Chondrocyte (in vitro differentiated cells): ENCODE results near the gene KMT2E. TPM values are rescaled to one million over a fixed set of nuclear protein-coding genes. Genes with fewer than 3 reads are reported as not detected.

Source experiments
- DNase-seq: peaks from one replicate; pipeline ENCODE4 v3.0.0; 2021; ENCODE audit warnings: mixed read lengths, low spot score
- H3K27ac Mint-ChIP-seq: one replicate; pipeline ENCODE4 v1.8.0; 2021; ENCODE audit warnings: mild to moderate bottlenecking, moderate library complexity, mixed read lengths; ENCODE audit not compliant: unreplicated experiment
- H3K27me3 Mint-ChIP-seq: 2 replicates; pipeline ENCODE4 v1.8.0; 2021; ENCODE audit warnings: low read depth, mixed read lengths
- H3K36me3 Mint-ChIP-seq: 2 replicates; pipeline ENCODE4 v1.8.0; 2021; ENCODE audit warnings: low read depth, mixed read lengths
- H3K4me1 Mint-ChIP-seq: 2 replicates; pipeline ENCODE4 v1.8.0; 2021; ENCODE audit warnings: low read depth, mild to moderate bottlenecking, mixed read lengths
- H3K4me3 Mint-ChIP-seq: one replicate; pipeline ENCODE4 v1.8.0; 2021; ENCODE audit warnings: mild to moderate bottlenecking, moderate library complexity, mixed read lengths; ENCODE audit not compliant: unreplicated experiment
- H3K9me3 Mint-ChIP-seq: 2 replicates; pipeline ENCODE4 v1.8.0; 2021; ENCODE audit warnings: low read depth, mixed read lengths
- total RNA-seq: library from RNA; stranded (reverse); gene quantifications from 3 replicates; pipeline ENCODE4 v1.2.1, GENCODE V29; 2021
- TF ChIP-seq, protein P1 (sequence below): fragments of 200-600 bp; sonication (generic); IDR thresholded peaks from 2 replicates; pipeline ENCODE4 v1.5.0; 2021; ENCODE audit warnings: antibody characterized with exemption, mild to moderate bottlenecking, moderate library complexity

The KMT2E gene
- total RNA-seq, 1 donor from 2014 or later, result 63.1 TPM

DNA sequence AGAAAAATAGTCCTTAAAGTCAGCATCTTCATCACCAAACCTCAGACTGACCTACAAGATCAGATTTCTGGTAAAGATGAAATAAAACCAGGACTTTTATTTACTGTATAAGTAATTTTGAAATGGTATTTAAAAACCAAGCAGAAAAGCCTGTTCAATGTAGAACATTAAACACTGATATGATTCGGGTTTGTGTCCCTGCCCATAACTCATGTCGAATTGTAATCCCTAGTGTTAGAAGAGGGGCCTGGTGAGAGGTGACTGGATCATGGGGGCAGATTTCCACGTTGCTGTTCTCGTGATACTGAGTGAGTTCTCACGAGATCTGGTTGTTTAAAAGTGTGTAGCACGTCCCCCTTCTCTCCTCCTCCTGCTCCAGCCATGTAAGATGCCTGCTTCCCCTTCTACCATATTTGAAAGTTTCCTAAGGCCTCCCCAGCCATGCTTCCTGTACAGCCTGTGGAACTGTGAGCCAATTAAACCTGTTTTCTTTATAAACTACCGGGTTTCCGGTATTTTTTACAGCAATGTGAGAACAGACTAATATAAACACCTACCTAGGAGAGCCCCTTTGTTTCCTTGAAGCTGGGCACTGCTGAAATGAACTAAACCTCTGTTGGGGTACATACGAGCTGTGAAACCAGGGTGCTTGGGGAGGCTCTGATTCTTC lies 120.1 kb downstream of the KMT2E start:
- Mint-ChIP-seq H3K27ac (no peak overlapping the region), H3K36me3 (peaks cover 12% of the 10 kb centered on the region), H3K27me3 (no peaks in the 10 kb centered on the region), H3K9me3 (no peaks in the 10 kb centered on the region), H3K4me3 (no peak overlapping the region), H3K4me1 (peaks cover 3% of the 10 kb centered on the region)
- TF ChIP-seq, protein P1, sequence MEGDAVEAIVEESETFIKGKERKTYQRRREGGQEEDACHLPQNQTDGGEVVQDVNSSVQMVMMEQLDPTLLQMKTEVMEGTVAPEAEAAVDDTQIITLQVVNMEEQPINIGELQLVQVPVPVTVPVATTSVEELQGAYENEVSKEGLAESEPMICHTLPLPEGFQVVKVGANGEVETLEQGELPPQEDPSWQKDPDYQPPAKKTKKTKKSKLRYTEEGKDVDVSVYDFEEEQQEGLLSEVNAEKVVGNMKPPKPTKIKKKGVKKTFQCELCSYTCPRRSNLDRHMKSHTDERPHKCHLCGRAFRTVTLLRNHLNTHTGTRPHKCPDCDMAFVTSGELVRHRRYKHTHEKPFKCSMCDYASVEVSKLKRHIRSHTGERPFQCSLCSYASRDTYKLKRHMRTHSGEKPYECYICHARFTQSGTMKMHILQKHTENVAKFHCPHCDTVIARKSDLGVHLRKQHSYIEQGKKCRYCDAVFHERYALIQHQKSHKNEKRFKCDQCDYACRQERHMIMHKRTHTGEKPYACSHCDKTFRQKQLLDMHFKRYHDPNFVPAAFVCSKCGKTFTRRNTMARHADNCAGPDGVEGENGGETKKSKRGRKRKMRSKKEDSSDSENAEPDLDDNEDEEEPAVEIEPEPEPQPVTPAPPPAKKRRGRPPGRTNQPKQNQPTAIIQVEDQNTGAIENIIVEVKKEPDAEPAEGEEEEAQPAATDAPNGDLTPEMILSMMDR, result no peak
- DNase-seq, result no peak

DNA sequence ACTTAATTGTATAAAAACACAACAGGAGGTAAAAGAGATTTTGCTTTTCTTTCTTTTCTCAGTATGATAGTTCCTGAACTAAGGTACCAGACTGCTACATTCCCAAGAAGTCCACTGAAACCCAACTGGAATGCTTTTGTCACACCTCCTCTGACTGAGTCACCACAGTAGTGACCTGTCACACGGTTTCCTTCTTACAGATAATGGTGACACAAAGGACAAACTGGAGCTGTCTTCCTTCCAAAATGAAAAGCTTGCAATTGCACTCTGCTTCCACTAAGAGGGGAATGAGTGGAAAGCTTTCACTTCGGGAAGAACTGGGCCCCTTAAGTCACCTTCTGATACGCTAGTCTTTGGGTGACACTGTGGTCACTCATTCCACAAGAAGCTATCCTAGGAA lies 122.2 kb downstream of the KMT2E start:
- Mint-ChIP-seq H3K36me3 (peaks cover 14% of the 10 kb centered on the region), H3K4me3 (no peak overlapping the region)

DNA sequence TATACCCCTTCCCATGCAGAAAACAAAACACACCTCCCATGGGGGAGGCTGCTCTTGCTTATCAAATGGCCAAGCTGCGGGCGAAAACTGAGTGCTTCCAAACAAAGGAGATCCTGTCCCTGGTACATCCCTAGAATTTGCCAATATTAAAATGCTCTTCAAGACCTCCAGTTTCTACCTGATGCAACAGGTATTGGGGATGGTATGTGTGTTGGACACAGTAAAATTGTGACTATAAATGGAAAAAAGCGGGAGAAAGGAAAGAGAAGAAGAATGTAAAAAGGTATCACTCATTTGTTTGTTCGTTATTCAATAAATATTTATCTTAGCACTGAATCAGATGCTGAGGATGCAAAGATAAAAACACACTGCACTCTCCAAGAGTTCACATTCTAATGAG lies 123.9 kb downstream of the KMT2E start:
- DNase-seq, result no peak
- no peaks in the 10 kb centered on the region for H3K27me3 Mint-ChIP-seq
- no peak overlapping the region for H3K4me3 Mint-ChIP-seq
- TF ChIP-seq, protein P1, result no peak
- no peak overlapping the region for H3K27ac Mint-ChIP-seq
- peaks cover 3% of the 10 kb centered on the region for H3K4me1 Mint-ChIP-seq
- H3K36me3 Mint-ChIP-seq, result peaks cover 20% of the 10 kb centered on the region
- no peaks in the 10 kb centered on the region for H3K9me3 Mint-ChIP-seq

More for the DNA sequence above, 122.2 kb downstream of the KMT2E start:
- no peaks in the 10 kb centered on the region for H3K9me3 Mint-ChIP-seq
- no peaks in the 10 kb centered on the region for H3K27me3 Mint-ChIP-seq
- H3K27ac Mint-ChIP-seq, result no peak overlapping the region
- DNase-seq, result no peak
- TF ChIP-seq, protein P1, result peak; percentile 33
- H3K4me1 Mint-ChIP-seq, result peaks cover 3% of the 10 kb centered on the region

DNA sequence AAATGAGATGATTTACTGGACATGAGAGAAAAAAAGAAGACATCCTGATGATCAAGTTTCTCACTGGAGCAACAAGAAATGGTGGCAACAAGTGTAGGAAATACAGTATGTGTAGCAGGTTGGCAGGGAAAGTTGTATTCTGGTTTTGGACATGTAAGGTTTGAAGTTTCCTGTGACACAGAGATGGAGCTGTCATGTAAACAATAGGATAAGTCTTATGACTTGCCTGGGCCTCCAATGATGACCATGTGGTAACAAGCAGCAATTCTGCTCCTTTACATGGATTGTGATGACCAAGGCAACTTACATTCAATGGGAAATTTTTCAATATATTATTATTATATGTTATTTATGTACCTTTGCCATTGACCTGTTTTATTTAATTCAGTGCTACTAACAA lies 125.4 kb downstream of the KMT2E start:
- H3K9me3 Mint-ChIP-seq, result no peaks in the 10 kb centered on the region
- H3K4me1 Mint-ChIP-seq, result no peaks in the 10 kb centered on the region
- DNase-seq, result no peak
- no peaks in the 10 kb centered on the region for H3K27me3 Mint-ChIP-seq
- H3K27ac Mint-ChIP-seq, result no peak overlapping the region
- peaks cover 18% of the 10 kb centered on the region for H3K36me3 Mint-ChIP-seq
- TF ChIP-seq, protein P1, result no peak
- H3K4me3 Mint-ChIP-seq, result no peak overlapping the region

DNA sequence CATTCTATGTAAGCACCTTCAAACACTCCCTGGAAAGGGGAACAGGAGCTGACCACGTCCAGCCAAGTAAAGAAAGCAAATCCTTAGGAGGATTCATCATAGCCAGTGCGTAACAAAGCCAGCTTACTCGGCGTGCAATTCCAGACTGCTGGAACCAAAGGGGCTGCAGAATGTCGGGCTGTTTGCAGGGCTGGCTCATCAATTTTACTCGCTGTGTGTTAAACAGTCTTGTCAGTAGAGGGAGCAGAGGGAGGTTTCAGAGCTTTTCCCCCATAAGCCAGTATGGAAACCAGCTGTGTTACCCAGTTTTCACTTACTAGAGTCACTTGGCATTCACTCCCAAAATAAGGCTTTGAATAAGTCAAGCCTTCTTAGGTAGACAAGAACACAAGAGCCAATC lies 127.1 kb downstream of the KMT2E start:
- no peak overlapping the region for H3K27ac Mint-ChIP-seq
- H3K9me3 Mint-ChIP-seq, result no peaks in the 10 kb centered on the region
- H3K36me3 Mint-ChIP-seq, result peaks cover 20% of the 10 kb centered on the region
- TF ChIP-seq, protein P1, result peak; percentile 78
- H3K27me3 Mint-ChIP-seq, result no peaks in the 10 kb centered on the region
- no peak for DNase-seq
- no peak overlapping the region for H3K4me3 Mint-ChIP-seq
- no peaks in the 10 kb centered on the region for H3K4me1 Mint-ChIP-seq
